Vagina (tissue), 2 donors: ENCODE measurements around the gene FBXW2.

Experiments
- CTCF ChIP-seq, 3 experiments: fragments of 450-650 bp in 2 of 3; fragments of 200-600 bp in 1 of 3; sonication (generic) in 1 of 3; IDR thresholded peaks; one replicate each; pipeline ENCODE4 v1.5.1; 2017 to 2019; ENCODE audit warnings: antibody characterized with exemption in 3 of 3, mild to moderate bottlenecking in 2 of 3, moderate library complexity in 2 of 3
- POLR2AphosphoS5 ChIP-seq, 2 donors: sonication (generic); formaldehyde crosslinking; IDR thresholded peaks; one replicate each; pipeline ENCODE4 v1.9.0; 2017; ENCODE audit warnings: antibody characterized with exemption in 2 of 2, mild to moderate bottlenecking in 2 of 2, low read depth in 1 of 2; ENCODE audit not compliant: insufficient read depth in 1 of 2

- TF ChIP-seq POLR2AphosphoS5 (IDR thresholded peaks at IDR 0.05; ENCODE audit: insufficient read depth in 1 of 2, low read depth in 1 of 2) (no peak), CTCF (IDR thresholded peaks at IDR 0.05) (no peak)
These were observed 5.3 kb downstream of the FBXW2 start for GRCh38 chr9:120787933-120788332.
